ENCODE data around the gene MLKL.

The MLKL gene

GRCh38 chr16:74700438-74701225 is at the start of gene MLKL:
TSS of gene MLKL (minus strand) at chr16:74700862. CDS start at chr16:74695757, 5,105 bp downstream.
- DNase-seq = peak; percentile 55

DNA sequence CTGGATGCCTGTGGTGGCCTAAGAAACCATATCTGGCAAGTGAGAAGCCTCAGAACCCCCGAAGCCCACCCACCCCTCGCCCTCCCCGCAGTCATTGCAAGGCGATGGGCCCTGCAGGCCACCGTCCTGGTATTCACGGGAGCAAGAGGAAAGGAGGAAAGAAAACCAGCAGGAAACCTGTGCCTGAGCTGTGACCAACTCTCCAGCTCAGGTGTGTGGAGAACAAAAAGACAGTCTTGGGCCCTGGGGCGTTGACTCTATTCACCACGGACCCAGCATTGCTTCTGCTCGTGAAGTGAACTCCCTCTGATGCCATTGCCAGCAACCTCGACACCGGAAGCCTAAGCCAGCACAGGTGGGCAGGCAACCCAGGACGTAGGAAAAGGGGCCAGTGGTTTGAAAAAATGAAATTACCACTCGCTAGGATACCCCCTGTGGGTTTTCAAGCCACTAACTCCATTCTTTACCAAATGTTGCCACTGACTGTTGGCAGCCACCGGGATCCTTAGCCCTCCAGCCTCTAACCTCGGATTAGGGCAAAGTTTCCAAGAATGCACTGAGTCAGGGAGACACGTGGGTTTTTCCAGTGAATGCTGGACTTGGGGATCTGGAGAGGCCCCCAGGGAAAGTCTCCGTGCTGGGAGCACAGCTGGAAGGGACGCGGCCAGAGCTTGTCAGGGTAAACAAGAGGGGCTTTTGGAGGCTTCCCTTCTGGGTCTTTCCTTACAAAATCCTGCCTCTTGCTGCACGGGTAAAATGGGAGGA is 48.8 kb upstream of the MLKL start:
- peak; percentile 52 for DNase-seq

- DNase-seq = no peak
These were observed 48.0 kb upstream of the MLKL start for GRCh38 chr16:74748616-74749026.

GRCh38 chr16:74747716-74748615 is 47.3 kb upstream of the MLKL start:
- DNase-seq = no peak

DNA sequence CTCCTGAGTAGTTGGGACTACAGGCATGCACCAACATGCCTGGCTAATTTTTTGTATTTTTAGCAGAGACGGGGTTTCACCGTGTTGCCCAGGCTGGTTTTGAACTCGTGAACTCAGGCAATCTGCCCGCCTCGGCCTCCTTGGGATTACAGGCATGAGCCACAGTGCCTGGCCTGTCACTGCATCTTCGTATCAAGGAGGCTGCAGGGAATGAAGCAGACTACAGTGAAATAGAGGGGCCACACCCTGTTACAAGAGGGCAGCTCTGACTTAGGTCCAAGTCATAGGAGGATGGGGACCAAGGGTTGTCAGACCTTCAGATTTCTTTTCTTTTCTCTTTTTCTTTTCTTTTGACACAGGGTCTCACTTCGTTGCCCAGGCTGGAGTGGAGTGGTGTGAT is 45.3 kb upstream of the MLKL start:
- DNase-seq = no peak

- no peak for DNase-seq
These were observed 44.5 kb upstream of the MLKL start for GRCh38 chr16:74745109-74745615.

DNA sequence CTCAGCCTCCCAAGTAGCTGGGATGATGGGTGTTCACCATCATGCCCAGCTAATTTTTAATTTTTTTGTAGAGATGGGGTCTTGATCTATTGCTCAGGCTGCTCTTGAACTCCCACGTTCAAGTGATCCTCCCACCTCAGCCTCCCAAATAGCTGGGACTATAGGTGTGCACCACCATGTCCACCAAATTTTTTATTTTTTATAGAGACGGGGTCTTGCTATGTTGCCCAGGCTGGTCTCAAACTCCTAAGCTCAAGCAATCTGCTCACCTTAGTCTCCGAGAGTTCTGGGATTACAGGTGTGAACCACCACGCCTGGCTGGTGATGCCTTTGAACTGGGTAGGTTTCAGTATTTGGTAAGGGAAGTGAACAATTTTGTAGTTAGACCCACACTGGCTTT is 43.9 kb upstream of the MLKL start:
- no peak for DNase-seq

DNA sequence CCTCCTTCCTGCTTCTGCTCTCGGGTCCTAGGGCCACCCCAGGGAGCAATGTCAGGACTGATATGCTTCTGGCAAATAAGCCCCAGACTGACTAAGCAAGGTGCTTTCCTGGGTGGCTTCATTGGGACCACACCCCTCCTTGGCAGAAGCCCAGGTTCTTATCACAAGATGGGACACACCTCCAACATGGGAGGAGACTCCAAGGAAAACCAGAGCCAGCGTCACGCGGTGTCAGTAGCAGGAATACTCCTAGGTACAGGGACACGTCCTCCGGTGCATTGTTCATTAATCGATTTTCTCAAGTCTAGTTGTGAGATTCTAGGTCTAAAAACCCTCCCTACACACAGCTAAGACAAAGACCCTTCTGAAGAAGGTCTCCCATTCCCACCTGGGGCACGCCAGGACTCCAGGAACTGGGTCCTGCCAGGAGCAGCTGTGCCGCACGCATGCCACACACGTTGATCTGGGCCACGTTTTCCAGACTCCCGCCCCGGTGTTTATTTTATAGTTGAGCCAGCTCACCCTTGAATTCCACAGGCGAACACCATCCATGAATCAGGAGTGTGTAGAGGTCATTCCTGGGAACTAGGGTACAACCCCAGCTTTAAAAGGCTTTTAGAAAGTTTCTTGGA is 43.1 kb upstream of the MLKL start:
- peak; percentile 83 for DNase-seq

DNA sequence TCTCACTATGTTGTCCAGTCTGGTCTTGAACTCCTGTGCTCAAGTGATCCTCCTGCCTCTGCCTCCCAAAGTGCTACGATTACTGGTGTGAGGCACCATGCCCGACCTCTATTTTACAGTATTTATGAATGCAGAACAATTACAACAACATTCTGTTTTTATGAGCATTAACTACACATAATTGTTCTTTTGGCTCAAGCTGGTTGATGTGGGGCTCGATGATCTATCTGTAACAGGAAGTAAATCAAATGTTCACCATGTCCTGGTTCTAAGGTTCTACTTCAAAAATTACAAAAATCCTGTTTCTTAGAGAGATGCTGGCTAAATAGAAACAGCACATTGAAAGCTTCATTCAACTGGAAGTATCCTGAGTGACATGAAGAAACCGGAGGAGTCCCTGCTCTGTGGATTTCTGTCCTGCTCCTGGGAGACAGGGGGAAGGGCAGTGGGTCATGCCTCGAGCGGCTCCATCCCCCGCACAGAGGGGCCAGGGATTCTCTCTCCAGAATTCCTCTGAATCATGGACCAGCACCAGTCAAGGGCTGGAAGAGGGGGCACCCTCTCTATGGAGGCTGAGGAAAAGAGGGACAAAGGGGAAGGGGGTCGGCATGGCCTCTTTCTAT is 42.5 kb upstream of the MLKL start:
- peak; percentile 30 for DNase-seq

DNA sequence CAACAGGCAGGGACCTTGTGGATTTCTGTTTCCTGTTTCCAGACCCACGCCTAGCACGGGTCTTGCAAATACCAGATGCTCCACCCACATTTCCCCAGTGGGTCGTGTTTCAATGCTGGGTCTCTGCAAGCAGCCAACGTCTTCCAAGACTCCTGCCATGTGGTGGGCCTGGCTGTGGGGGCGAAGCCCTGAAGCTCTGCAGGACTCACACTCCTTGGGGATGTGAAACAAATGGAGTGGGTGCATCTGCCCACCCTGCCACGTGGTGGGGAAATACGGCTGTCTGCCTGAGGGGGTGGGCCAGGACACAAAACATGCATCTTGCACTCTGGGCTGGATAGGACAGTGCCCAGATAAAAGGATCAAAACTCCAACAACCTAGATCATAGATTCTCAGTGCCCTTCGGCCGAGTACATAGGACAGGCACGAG is 41.4 kb upstream of the MLKL start:
- peak; percentile 7 for DNase-seq

DNA sequence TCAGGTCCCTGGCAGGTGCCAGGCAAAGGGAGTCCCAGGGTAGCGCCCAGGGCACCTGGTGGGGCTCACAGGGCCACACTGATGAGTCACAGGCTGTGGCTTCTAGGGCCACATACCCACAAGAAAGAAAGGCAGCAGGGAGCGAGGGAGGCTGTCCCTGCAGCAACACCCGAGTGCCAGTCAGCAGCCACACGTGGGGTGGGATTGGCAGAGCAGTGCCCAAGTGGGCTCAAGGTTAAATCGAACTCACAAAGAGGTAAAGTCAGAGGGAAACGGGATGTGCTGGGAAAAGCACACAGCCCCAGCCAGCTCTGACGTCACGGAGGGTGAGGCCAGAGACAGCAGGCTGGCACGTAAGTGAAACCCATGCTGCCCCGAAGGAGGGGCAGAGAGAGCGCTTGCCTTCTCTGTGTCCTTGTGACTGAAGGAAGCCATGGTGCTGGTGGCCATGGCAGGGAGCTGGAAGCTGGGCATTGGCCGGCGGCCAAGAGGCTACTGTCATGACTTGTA is 40.2 kb upstream of the MLKL start:
- DNase-seq = no peak

GRCh38 chr16:74739275-74739674 is 38.6 kb upstream of the MLKL start:
- DNase-seq = no peak

DNA sequence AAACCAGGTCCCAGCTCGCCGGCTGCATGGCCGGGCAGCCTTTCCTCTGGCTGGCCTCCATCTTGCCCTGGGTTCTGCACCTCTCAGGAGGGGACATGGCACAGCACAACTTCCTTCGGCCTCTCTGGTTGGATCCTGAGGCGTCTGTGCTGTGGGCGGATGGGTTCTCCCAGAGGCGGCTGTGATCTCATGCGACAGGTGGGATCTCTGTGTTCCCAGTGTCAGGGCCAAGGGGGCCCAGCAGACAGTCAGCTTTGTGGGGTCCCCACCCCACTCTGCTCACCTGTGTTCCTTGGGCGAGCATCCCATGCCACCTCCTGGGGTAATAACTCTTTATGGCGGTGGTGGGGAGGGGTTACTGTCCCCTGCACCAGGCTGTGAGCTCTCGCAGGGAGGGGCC is 38.2 kb upstream of the MLKL start:
- no peak for DNase-seq

DNA sequence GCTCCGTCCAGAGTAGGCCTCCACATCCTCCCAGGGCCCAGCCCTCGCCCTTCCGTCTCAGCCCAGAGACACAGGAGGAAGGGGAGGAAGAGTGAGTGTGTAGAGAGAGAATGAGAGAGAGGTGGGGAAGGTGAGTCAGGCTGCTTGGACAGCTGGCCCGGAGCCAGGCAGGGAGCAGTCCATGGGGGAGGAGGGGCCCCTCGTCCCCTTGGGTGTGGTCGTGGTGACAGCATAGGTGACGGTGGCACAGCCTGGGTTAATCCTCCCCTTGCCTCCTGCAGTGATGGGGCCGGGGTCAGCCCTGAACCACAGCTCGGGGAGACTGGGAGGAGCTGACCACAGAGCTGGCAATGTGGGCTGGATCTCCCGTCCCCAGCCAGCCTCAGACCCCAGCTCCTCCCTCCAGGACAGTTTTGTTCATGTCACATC is 37.5 kb upstream of the MLKL start:
- peak; percentile 1 for DNase-seq

GRCh38 chr16:74737521-74737920 is 36.9 kb upstream of the MLKL start:
- DNase-seq = no peak

DNA sequence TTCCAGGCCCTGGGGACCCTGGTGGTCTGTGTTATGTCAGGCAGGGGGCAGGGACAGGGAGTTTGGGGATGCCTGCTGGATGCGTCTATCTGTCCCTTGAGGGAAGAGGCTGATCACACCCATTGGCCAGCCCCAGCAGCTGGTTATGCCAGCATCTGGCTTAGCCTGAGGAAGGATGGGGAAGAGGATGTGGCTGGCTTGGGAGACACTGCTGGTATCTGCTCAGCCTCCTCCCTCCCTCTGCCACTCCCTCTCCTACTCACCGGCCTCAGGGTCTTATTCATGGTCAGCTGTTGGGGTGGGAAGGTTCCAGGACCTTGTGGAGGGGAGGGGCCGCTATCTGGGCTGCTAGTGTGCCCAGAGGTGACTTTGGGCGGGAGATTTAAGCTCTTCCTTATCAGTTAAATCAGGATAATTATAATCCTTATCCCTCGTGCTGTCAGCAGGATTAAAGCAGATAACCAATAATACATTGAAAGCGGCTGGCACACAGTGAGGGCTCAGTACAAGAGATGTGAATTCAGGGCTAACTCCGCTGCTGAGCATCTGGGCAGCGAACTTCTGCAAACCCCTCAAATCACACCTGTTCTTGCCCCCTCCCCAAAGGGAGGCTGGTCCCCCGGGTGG is 36.0 kb upstream of the MLKL start:
- no peak for DNase-seq

- no peak for DNase-seq
These were observed 34.9 kb upstream of the MLKL start for GRCh38 chr16:74735554-74735953.

DNA sequence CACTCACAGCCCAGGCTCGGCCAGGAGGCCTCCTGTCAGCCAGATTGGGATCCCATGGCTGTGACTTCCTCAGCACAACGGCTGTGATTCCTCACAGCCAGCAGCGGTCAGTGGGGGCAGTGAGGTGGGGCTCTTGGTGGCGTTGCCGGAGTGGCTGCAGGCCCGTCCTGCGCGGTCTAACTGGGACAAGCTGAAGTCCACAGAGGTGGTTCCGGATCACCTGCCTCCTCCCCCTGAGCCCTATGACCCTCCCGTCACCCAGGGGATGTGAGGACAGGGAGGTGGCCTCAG is 34.4 kb upstream of the MLKL start:
- no peak for DNase-seq

DNA sequence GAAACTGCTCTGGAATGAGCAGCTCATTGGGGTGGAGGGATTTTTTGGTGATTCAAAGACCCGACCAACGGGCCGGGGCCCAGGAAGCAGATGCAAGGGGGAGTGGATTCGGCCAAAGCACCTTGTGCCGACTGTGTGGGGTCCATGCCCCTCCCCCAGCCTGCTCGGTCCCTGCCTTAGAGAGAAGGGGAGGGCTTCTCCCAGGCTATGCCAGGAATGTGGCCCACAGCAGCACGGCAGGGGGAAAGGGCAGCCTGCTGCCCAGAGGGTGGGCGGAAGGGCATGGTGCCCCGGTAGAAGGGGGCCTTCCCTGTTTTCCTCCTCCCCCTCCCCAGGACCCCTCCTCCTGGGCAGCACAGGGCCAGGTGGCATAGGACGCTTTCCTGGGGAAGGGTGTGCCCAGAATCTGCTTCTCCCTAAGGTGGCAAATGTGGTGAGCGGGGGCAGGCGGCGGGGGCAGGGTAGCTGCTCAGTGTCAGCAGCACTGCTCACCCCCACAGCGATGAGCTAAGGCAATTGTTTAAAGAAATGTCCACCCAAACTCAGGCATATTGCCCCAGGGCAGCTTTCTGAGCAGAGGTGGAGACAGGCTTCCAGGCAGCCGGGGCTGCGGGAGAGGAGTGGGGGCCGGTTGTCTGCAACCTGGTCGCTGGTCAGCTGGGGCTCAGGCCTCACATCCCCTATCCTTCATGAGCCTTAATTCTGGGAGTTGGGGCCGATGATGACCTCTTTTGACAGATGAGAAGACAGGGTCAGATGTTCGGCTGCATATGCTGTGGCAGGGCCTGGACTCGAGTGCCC is 33.9 kb upstream of the MLKL start:
- DNase-seq = no peak

DNA sequence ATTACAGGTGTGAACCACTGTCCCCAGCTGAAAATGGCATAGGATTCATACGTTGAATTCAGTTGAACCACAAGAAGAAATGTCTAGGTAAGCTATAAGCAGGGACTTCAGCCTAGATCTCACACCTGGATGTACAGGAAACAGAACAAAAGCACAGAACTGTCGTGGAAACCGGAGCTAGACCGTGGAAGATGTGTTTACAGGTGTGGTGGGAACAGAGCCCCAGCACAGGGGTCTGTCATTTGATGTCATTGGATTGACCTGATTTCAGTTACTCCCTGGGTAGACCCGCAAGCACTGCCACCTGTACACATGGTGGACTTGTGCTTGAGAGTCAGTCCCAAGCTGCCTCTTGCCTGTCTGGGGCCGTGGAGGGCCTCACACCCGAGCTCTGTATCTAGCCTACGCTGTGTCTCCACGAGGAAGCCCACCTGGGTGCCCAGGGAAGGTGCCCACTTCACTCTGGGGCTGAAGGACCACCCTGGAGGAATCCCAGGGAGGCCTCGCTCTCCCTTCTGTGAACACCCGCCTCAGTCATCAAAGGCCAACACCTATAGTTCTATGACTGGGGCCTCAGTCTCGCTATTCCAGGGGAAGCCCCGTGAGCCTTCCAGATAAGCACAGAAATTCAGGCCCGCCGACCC is 32.2 kb upstream of the MLKL start:
- no peak for DNase-seq

Measured in NCI-H69 (cell line).